Coronary artery (tissue), 2 donors: ENCODE data around the gene CARMIL3.

ENCODE experiments used
- DNase-seq: peaks from one replicate; pipeline ENCODE4 v3.0.0-alpha.2; 2017; ENCODE audit warnings: low spot score
- H3K27ac ChIP-seq, 2 donors: fragments of 200-600 bp; sonication (generic); one replicate each; pipeline ENCODE4 v1.5.1; 2016 to 2019
- H3K4me3 ChIP-seq: fragments of 200-600 bp; sonication (generic); 2 replicates; pipeline ENCODE4 v1.5.1; 2016; ENCODE audit warnings: mild to moderate bottlenecking, moderate library complexity
- CTCF ChIP-seq: fragments of 200-600 bp; sonication (generic); IDR thresholded peaks from one replicate; pipeline ENCODE4 v1.5.1; 2019; ENCODE audit warnings: antibody characterized with exemption

CARMIL3 gene

GRCh38 chr14:24114532-24115421, 63.0 kb downstream of the CARMIL3 start, which contains the start of the genes DCAF11 and NRL:
TSS of gene DCAF11 (plus strand) at chr14:24114777. CDS start at chr14:24115595, 818 bp downstream.
TSS of gene NRL (minus strand) at chr14:24114949. CDS start at chr14:24082848, 32,101 bp downstream.
- peak within 1 kb of the TSS; percentile 82 for H3K4me3 ChIP-seq
- TF ChIP-seq CTCF: no peak
- peak; percentile 100 for DNase-seq
- H3K27ac ChIP-seq: peak within 1 kb of the TSS; percentile 96 to 98

- DNase-seq: no peak
- Histone ChIP-seq H3K4me3 (peak overlapping the region; percentile 82), H3K27ac (peak overlapping the region; percentile 96 to 98)
- TF ChIP-seq CTCF: no peak
These were observed 63.8 kb downstream of the CARMIL3 start for GRCh38 chr14:24115422-24116127.

DNA sequence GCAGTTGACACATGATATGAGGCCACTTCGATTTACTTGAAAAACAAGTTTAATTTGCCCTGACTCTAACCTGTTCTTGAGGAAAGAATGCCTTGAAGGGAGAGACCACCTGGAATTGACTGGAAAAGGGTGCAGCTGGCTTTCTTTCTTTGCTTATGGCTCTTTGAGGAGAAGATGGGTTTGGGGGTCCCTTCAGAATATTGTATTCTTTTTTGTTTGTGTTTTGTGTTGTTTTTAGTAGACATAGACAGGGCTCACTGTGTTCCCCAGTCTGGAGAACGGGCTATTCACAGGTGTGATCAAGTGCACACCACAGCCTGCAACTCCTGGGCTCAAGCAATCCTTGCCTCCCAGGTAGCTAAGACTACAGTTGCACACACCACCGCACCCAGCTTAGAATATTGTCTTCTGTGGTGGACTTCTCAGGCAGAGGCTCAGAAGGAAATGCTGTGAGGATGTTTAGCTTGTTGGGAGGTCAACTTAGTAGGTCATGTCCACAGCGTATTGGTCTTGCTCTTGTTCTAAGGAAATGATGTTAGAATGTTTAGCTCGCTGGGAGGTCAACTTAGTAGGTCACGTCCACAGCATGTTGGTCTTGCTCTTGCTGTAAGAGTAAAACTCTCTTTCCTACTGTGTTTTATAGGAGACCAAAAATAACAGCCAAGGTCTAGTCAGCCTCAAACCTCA, 64.5 kb downstream of the CARMIL3 start:
- Histone ChIP-seq H3K4me3 (peak overlapping the region; percentile 82), H3K27ac (no peak overlapping the region)
- no peak for TF ChIP-seq CTCF
- DNase-seq: no peak

DNA sequence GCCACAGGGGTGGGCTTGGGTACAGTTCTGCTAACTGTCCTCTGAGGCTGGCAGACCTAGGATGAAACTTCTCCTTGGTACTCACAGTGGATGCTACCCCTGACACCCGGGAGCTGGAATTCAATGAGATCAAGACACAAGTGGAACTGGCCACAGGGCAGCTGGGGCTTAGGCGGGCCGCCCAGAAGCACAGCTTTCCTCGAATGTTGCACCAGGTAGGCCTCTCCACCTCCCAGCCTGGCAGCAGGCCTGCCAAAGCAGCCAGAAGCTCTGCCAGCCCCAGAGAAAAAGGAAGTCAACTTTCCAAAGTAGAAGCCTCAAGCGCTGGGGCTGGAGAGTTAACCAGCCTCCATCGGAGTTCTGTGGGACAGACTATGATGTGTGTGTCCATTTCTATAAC, 65.4 kb downstream of the CARMIL3 start:
- TF ChIP-seq CTCF: no peak
- Histone ChIP-seq H3K4me3 (no peak overlapping the region), H3K27ac (no peak overlapping the region)
- DNase-seq: no peak
